Ovary (tissue), 9 donors: ENCODE measurements around the gene CCNO. TPM values are rescaled to one million over a fixed set of nuclear protein-coding genes. Genes with fewer than 3 reads are reported as not detected.

ENCODE experiments used
- DNase-seq, 5 donors: peaks; one replicate each; pipeline ENCODE4 v3.0.0-alpha.2; 2019 to 2020
- H3K27ac ChIP-seq, 2 donors: fragments of 200-600 bp; one replicate each; pipeline versions ENCODE4 v1.5.1 to v1.8.0; 2019 to 2022
- H3K27me3 ChIP-seq: fragments of 200-600 bp; one replicate; pipeline ENCODE4 v1.8.0; 2022
- H3K36me3 ChIP-seq: fragments of 200-600 bp; sonication (generic); one replicate; pipeline ENCODE4 v1.5.1; 2019
- H3K4me1 ChIP-seq: one replicate; pipeline ENCODE4 v1.8.1; 2013; ENCODE audit warnings: mild to moderate bottlenecking, moderate library complexity; ENCODE audit not compliant: insufficient read depth
- H3K4me3 ChIP-seq: fragments of 200-600 bp; sonication (generic); one replicate; pipeline ENCODE4 v1.5.1; 2017
- H3K9me3 ChIP-seq, 2 donors: fragments of 200-600 bp in 1 of 2; sonication (generic) in 1 of 2; one replicate each; pipeline versions ENCODE4 v1.5.1 to v1.8.1; 2013 to 2019; ENCODE audit warnings: mild to moderate bottlenecking in 1 of 2, moderate library complexity in 1 of 2
- CTCF ChIP-seq, 3 donors: fragments of 450-650 bp in 2 of 3; fragments of 200-600 bp in 1 of 3; IDR thresholded peaks; one replicate each; pipeline versions ENCODE4 v1.5.1 to v1.8.0; 2016 to 2022; ENCODE audit warnings: antibody characterized with exemption in 3 of 3, mild to moderate bottlenecking in 1 of 3
- EP300 ChIP-seq: sonication (generic); formaldehyde crosslinking; IDR thresholded peaks from one replicate; pipeline ENCODE4 v1.6.1; 2017; ENCODE audit warnings: antibody characterized with exemption
- POLR2A ChIP-seq: fragments of 450-650 bp; IDR thresholded peaks from one replicate; pipeline ENCODE4 v1.6.1; 2017; ENCODE audit warnings: antibody characterized with exemption, mild to moderate bottlenecking, moderate library complexity
- WGBS, 3 donors: extraction: QIAGEN DNeasy Blood & Tissue Kit in 1 of 3; methylation state at CpG; one replicate each; pipeline versions ENCODE4 v1.1.5 to v1.1.7; 2013 to 2017; 5-methylcytosine and 5-hydroxymethylcytosine counted together
- intact Hi-C, 4 donors: fragments of 100-400 bp; cut with DNase I; formaldehyde crosslinking; loops; one replicate each; pipeline versions ENCODE4 v1.11.0 to v1.15.1; 2022 to 2023
- polyA plus RNA-seq, 2 donors: library from polyadenylated mRNA; stranded (reverse); fragments of 200-250 nt in 1 of 2; fragments of 350-450 nt in 1 of 2; fragmentation: Illumina TruSeq in 1 of 2; extraction: RNeasy Lipid Tissue Mini Kit (QIAGEN cat#74804) in 1 of 2; gene quantifications; one replicate each; pipeline ENCODE4 v1.2.3, GENCODE V29; 2013 to 2014
- total RNA-seq, 7 donors: library from RNA; depleted of rRNA in 2 of 7; stranded (reverse); fragments of >200 nt in 2 of 7; fragmentation: NEBNext Ultra II Directional in 3 of 7; extraction: Animal tissue kit (Norgen Biotek cat#: 25700) in 3 of 7; gene quantifications; one replicate each; pipeline versions ENCODE4 v1.1.0 to v1.2.4, GENCODE V29; 2016 to 2023
- donor health status: DM: no; HTN: no; CAD: no; lungs with moderate emphysema.
- donor health status: DM: no; HTN: no; CAD: no.
- donor health status: Bipolar disorder and iron deficiency.
- donor health status: DM: yes; HTN: yes; CAD: no.
- donor health status: DM: no; HTN: no; CAD: no.
- donor health status: DM: yes; HTN: yes; CAD: no.

CCNO gene
- total and polyA plus RNA-seq, 9 donors: 0.13 to 11.8 (median 1.3) TPM

DNA sequence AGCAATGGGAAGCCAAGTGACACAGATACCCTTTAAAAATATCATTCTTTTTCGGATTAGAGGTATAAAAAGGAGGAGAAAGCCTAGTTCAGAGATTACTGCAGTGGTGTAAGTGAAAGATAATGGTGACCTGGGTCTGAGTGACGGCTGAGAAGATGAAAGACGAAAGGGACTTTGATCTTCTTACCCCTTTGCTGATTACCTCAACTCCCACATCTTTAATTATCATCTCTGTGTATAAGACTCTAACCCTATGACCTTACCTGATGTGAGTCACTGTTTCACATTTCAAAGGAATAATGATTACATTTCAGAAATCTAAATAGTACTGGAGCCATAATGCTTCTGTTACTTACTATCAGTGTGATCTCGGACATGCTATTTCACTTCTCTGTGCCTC, 21.4 kb upstream of the CCNO start:
- Histone ChIP-seq H3K9me3 (no peaks in the 10 kb centered on the region), H3K36me3 (no peaks in the 10 kb centered on the region), H3K27me3 (no peaks in the 10 kb centered on the region), H3K4me1 (no peaks in the 10 kb centered on the region), H3K4me3 (no peak overlapping the region), H3K27ac (no peak overlapping the region)
- TF ChIP-seq POLR2A: no peak
- no peak for TF ChIP-seq CTCF (IDR thresholded peaks at IDR 0.05)
- no peak for TF ChIP-seq EP300
- DNase-seq: no peak
- 89 to 92% (median 90%) methylated on average over 4 of the region's 4 CpGs for WGBS, 3 donors
- intact Hi-C loops: no loop called here

GRCh38 chr5:55250064-55250463, 16.7 kb upstream of the CCNO start:
- intact Hi-C loops: no loop called here
- 76 to 77% (median 77%) methylated on average over 1 of the region's 1 CpG for WGBS, 3 donors

GRCh38 chr5:55241746-55242145, 8.3 kb upstream of the CCNO start:
- no peaks in the 10 kb centered on the region for H3K4me1 ChIP-seq
- WGBS, 3 donors: 48 to 66% (median 59%) methylated on average over 4 of the region's 4 CpGs
- no peaks in the 10 kb centered on the region for H3K27me3 ChIP-seq
- no peaks in the 10 kb centered on the region for H3K9me3 ChIP-seq
- no peak for TF ChIP-seq EP300
- TF ChIP-seq POLR2A: no peak
- no peak for TF ChIP-seq CTCF (IDR thresholded peaks at IDR 0.05)
- no peak overlapping the region for H3K4me3 ChIP-seq
- no peak overlapping the region for H3K27ac ChIP-seq
- H3K36me3 ChIP-seq: no peaks in the 10 kb centered on the region
- intact Hi-C loops: no loop called here
- no peak for DNase-seq

More at GRCh38 chr5:55250064-55250463, 16.7 kb upstream of the CCNO start:
- DNase-seq: no peak
- no peaks in the 10 kb centered on the region for H3K27me3 ChIP-seq
- no peak overlapping the region for H3K27ac ChIP-seq
- TF ChIP-seq EP300: no peak
- no peak for TF ChIP-seq POLR2A
- TF ChIP-seq CTCF (IDR thresholded peaks at IDR 0.05): no peak
- no peaks in the 10 kb centered on the region for H3K4me1 ChIP-seq
- H3K36me3 ChIP-seq: no peaks in the 10 kb centered on the region
- H3K9me3 ChIP-seq: no peaks in the 10 kb centered on the region
- H3K4me3 ChIP-seq: no peak overlapping the region

GRCh38 chr5:55236800-55237199, 3.4 kb upstream of the CCNO start:
- no peaks in the 10 kb centered on the region for H3K9me3 ChIP-seq
- H3K27ac ChIP-seq: no peak overlapping the region
- H3K4me1 ChIP-seq: peaks cover 8% of the 10 kb centered on the region
- TF ChIP-seq CTCF (IDR thresholded peaks at IDR 0.05): no peak
- no peak for TF ChIP-seq EP300
- TF ChIP-seq POLR2A: no peak
- H3K27me3 ChIP-seq: no peaks in the 10 kb centered on the region
- no peak overlapping the region for H3K4me3 ChIP-seq
- 78 to 84% (median 83%) methylated on average over 10 of the region's 10 CpGs for WGBS, 3 donors
- no peak for DNase-seq
- H3K36me3 ChIP-seq: no peaks in the 10 kb centered on the region
- intact Hi-C loops: loop anchor here in 2 of 4 donors (10.0 kb wide), 1 partner anchor 62 kb away; the partner anchor contains the start of gene CDC20B (in 2 of the 2)
